H54 (cell line): ENCODE results near the gene ARMH3.

Experiments used
- DNase-seq: peaks from one replicate; pipeline ENCODE4 v3.0.0; 2011; ENCODE audit warnings: low spot score, mixed read lengths; ENCODE audit not compliant: insufficient read length
- FAIRE-seq: peaks from 3 replicates; lab custom pipeline; 2011; peaks lifted over from hg19 to GRCh38; lab: Jason Lieb, UNC
- POLR2A ChIP-seq: IDR thresholded peaks from 2 replicates; pipeline ENCODE4 v1.6.1; 2011; ENCODE audit warnings: low read depth, mild to moderate bottlenecking, low read length

The ARMH3 gene

DNA sequence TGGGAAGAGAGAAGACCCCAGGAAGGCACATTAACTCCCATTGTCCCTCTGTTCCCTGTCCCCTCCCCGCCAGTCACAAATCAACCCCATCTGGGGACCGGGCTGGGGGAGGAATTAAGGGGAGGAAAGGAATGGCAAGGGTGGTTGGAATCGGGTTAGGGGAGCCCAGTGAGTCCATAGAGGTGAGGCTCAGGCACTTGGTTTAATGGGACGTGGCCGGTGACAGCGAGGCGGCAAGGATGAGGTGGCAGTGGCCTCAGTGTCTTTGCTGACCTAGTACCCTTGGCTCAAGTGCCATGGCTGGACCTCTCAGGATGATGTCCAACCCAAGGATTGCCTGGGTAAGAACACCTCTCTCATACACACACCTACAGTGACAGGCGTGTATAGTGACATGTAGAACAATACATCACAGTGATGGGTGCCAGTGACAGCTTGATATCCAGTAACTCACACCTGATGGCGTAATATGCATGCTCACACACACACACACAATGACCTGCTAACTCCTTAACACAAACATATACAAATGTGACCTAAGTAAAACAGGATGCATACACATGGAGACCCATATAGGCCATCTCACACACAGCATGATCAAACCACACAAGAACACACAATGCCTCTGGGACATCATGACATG lies 224.7 kb downstream of the ARMH3 start:
- DNase-seq = no peak
- no peak for TF ChIP-seq POLR2A
- no peak for FAIRE-seq

- peak; percentile 69 for DNase-seq
- no peak for FAIRE-seq
- no peak for TF ChIP-seq POLR2A
These were observed 225.4 kb downstream of the ARMH3 start for GRCh38 chr10:101830322-101831168.

- FAIRE-seq = no peak
- DNase-seq = no peak
- no peak for TF ChIP-seq POLR2A
These were observed 226.2 kb downstream of the ARMH3 start for GRCh38 chr10:101829561-101830315.

GRCh38 chr10:101828766-101829551 lies 227.0 kb downstream of the ARMH3 start:
- FAIRE-seq = no peak
- DNase-seq = no peak
- TF ChIP-seq POLR2A = no peak

GRCh38 chr10:101827919-101828600 lies 227.9 kb downstream of the ARMH3 start:
- DNase-seq = no peak
- FAIRE-seq = no peak
- TF ChIP-seq POLR2A = no peak

GRCh38 chr10:101826852-101827434 lies 229.0 kb downstream of the ARMH3 start:
- TF ChIP-seq POLR2A = no peak
- no peak for FAIRE-seq
- no peak for DNase-seq

- no peak for FAIRE-seq
- no peak for TF ChIP-seq POLR2A
- no peak for DNase-seq
These were observed 231.2 kb downstream of the ARMH3 start for GRCh38 chr10:101824736-101825135.

DNA sequence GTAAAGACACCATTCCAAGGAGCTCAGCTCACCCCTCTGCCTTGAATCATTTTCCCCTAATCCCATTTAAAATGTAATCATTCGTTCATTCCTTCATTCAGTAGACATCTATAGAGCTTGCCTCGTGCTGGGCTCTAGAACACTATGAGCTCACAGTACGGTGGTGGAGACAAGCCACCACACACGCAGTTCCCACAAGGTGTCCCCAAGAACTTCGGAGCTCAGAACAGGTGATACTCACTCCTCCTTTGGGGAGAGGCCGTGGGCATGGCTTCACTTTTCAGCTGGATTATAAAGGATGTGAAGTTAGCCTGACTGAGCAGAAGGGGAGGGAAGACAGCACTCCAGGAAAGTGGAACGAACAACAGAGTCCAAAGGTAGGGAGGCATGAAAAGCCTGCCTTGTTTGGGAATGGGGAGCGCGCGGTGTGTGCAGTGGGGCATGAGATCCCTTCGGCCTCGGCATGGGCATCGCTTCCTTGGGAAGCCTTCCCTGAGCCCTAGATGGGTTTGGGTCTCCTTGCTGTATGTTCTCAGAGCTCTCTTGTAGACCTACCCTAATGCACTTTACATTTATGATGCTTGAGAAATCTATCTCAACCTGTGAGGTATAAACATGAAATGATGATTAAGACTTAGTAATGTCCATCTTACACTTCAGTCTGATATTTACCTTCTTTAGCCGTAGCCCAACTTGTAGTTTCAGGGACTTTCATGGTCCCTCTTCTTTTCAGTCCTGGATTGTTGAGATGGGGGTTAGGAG lies 236.9 kb downstream of the ARMH3 start:
- DNase-seq (no peak), FAIRE-seq (no peak)
- TF ChIP-seq POLR2A = no peak

DNA sequence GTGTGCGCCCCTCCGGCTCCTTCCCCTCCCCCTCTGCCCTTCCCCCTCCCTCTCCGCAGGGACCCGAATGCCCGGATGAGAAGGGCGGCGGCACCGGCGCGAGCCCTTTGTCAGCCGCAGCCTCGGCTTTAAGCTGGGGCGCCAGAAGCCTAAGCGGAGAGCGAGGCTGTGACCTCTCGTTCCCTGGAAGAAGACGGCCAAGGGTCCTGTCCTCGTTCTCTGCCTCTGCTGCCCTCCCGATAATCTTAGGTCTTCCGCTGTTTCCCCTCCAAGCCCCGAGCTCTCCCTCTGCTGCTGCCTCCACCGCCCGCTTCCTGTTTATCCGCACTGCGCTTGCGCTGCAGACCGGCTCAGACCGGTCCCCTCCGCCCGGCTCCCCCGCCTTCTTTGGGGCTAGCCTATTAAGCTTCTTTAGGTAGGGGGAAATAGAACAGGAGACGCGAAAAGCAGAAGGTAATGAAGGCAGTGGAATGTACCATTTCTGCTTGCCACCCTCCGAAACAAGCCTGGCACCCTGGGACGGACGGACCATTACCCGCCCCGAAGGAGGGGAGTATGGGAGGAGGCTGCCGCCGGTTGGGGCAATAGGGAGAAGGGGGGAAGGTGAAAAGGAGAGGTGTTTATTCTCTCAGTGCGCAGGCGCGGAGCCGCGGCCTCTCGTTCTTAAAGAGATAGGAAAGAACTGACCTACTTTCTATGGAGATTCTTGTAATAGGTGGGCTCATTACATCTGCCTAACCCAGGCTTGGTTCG lies 237.7 kb downstream of the ARMH3 start, which contains the start of gene OGA:
TSS of gene OGA (minus strand) at position 326 of the 753 bp plus-strand sequence. CDS start 422 bp downstream, outside the sequence.
- peak; percentile 95 for DNase-seq
- FAIRE-seq = peak; percentile 84
- TF ChIP-seq POLR2A = peak; percentile 93

DNA sequence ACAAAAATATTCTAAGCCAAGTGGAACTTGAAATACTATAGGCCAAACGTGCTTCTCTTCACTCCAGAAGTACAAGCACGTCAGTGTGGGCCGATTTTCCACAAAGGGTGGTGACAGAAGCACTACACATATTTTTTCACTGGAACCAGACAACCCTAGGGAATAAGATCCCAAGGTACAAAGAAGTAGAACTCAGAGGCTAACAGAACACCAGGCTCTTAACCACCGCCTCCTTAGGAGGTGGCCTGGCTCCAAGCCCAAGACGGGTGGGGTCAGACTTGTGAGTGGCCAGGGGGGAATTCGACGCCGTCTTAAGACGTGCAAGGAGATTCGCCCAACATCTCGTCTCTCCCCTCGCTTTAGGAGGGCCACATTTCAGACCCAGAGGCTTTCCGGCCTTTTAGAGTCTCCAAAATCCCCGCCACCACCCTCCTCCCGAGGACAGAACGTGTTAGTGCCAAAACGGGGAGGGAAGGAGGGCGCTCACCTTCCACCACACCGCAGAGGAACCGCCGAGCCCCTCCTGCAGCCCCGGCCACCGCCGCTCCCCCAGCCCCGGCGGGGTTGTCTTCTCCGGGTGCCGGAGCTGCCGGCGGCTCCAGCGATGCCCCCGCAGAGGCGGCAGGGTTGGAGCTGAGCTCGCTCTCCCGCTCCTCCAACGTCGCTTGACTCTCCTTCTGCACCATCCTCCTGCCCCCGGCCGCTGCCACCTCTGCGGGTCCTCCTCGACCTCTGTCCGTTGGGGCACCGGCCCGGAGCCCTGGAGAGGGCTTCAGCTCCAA lies 238.4 kb downstream of the ARMH3 start:
- TF ChIP-seq POLR2A = peak; percentile 36; the same call in 1 of the 2 replicates
- DNase-seq (peak; percentile 61), FAIRE-seq (no peak)
